ENCODE measurements around the gene OSBPL10. TPM values are rescaled to one million over a fixed set of nuclear protein-coding genes. Genes with fewer than 3 reads are reported as not detected.
"Not testable (repeated sequence)": the region's sequence is repeated elsewhere in the genome, so short reads cannot be mapped to it uniquely, and the experiment has no call there.

OSBPL10 gene
- polyA plus RNA-seq, 1 donor: 22.9 TPM

DNA sequence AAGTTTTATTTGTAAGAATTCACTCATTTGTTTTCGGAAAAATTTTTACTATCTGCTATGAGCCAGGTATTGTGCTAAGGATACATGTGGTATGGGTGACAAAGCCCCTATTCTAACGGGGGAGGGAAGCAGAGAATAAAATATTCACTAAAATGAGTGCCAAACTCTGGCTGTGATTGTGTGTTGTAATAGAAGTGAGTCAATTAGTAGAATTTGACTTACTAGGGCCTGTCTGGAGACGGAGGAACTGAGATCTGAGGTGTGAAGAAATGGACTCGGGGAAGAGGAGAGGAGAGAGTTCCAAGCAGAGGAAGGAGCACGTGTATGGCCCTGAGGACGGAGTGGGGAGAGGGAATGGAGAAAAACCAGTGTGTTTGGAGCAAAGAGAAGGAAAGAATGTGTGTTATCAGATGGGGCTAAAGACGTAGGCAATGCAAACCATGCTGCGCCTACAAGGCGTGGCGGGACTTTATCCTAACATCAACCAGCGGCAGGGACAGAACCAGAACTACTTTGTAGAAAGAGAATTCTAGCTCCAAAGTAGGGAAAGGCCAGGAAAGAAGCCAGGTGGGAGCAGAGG is 89.1 kb downstream of the OSBPL10 start:
- DNase-seq: no peak

DNA sequence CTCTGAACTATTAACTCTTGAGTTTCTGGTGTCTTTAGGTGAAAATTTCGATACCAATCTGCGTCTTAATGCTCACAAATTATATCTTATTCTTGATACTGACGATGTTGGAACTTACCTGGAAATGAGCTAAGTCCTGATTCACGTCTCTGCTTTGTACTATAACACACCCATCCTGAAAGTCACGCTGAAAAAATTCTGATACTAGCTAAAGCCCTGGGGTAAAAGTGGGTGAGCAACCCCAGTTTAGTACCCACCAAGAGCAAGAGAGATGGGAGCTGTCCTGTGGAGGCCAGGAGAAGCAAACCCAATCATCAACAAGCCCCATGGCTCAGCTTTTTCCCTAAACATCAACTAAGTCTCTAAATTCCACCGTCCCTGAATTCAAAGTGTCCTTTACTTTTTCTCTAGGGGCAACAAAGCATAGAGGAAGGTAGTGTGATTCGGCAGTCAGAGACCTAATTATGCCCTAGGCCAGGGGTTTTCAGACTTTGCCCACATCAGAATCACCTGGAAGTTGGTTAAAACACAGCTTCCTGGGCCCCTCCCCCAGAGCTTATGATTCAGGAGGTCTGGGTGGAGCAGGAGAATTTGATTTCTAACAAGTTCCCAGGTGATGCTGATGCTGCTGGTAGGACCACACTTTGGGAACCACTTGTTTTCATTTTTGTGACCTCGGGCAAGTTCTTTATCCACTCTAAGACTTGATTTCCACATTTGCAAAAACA is 90.2 kb downstream of the OSBPL10 start:
- DNase-seq: no peak

- no peak for DNase-seq
Observed at GRCh38 chr3:31890007-31890406, 91.1 kb downstream of the OSBPL10 start.

DNA sequence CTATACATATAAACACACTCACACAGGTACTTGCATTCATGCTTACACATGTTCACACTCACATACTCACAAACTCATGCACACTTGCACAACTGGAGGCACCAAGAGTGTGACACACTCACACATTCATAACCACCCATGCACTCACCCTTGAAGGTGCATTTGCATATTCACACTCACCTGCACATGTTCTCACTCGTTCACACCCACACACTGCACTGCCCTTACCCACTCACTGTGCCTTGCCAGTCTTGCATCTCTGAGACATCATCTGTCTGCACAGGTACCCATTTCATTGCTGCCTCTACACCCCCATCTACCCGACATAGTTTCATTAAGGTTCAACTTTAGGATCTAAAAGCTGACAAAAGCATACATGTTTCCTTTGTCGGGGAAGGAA is 95.8 kb downstream of the OSBPL10 start:
- no peak for DNase-seq

- DNase-seq: no peak
Observed at GRCh38 chr3:31884251-31884650, 96.8 kb downstream of the OSBPL10 start.

DNA sequence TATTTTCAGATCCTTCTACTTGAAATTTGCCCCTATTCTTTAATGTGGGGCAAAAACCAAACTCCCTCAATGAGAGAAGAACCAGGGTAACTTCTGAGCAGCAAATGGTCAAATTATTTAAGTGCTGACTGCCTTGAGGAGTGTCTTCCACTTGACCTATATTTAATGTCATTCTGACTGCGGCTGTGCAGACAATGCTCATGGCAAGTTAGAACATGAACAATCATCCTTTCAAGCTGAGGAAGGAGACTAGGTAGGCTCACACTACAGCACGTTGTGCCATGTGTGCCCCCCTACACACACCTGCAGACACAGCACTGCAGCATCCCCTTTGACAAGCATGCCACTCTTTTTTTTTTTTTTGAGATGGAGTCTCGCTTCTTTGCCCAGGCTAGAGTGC is 98.2 kb downstream of the OSBPL10 start:
- DNase-seq: no peak

- no peak for DNase-seq
Observed at GRCh38 chr3:31882431-31882830, 98.6 kb downstream of the OSBPL10 start.

GRCh38 chr3:31880482-31881078 is 100.5 kb downstream of the OSBPL10 start:
- DNase-seq: no peak

- DNase-seq: no peak
Observed at GRCh38 chr3:31880020-31880419, 101.0 kb downstream of the OSBPL10 start.

DNA sequence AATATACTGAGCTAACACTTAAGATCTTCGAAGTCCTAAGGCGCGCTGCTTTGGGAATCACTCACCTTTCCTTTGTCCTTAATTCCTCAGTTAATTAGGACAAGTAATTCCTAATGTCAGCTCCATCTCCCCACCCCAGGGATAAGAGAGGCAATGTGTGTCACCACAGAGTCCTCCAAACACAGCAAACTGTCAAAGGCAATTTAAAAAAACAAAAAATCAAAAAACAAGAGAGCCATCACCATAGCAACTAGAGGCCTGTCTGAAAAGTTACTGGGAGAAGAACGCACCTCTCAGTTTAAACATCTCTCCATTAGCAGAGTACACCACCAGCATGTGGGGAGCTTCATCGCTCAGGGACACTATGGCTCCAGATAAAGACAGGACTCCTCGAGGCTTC is 101.7 kb downstream of the OSBPL10 start:
- DNase-seq: no peak

DNA sequence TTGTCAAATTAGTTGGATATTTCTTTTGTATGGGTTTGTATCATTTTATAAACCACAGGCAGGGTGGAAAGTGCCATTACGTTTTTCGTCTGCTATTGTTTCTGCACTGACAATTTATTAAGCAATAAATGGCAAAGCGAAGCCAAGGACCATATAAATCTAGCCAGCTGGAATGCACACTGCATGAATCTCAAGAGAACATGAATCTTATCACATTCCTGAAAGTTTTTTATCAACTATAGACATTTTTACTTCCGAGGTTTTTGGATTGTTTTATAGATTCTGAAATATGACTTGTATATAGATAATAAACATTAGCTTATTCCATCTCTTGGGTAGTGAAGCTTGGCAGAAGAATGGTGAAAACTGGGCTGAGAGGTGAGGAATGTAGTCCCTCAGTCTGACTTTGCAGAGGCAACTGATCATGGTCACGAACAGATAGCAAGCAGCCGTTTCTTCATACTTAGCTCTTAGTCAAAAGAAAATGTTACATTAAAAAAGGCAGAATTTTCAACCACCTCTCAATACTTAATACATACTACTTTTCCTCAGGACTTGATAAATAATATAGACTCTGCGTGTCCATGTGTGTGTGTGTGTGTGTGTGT is 102.7 kb downstream of the OSBPL10 start:
- no peak for DNase-seq

- DNase-seq: no peak
Observed at GRCh38 chr3:31876331-31876730, 104.7 kb downstream of the OSBPL10 start.

- no peak for DNase-seq
Observed at GRCh38 chr3:31875437-31875836, 105.6 kb downstream of the OSBPL10 start.

GRCh38 chr3:31873254-31873820 is 107.7 kb downstream of the OSBPL10 start:
- DNase-seq: no peak

DNA sequence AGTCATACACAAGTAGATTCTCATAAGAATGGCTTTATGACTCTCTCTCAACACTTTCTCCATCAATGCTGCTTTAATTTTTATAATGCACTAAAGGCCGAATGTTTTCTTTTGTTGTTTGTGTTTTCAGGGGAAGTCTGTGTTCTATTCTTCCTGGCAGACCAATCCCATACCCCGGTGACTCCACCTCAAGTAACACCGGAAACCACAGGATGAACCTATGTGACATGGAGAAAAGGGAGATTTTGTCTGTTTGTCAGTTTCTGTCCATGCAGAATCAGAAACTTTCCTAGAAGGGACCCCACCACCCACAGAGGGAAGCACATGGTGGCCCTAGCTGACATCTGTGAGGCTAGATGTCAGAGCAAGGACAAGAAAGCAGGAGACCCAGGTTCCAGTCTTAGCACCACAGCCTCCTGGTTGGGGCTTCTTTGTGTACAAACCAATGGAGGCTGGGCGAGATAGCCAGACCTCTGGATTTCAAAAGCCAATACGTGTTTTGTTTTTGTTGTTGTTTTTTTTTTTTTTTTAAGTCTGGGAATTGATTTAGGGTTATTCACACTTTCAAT is 109.0 kb downstream of the OSBPL10 start:
- DNase-seq: no peak

DNA sequence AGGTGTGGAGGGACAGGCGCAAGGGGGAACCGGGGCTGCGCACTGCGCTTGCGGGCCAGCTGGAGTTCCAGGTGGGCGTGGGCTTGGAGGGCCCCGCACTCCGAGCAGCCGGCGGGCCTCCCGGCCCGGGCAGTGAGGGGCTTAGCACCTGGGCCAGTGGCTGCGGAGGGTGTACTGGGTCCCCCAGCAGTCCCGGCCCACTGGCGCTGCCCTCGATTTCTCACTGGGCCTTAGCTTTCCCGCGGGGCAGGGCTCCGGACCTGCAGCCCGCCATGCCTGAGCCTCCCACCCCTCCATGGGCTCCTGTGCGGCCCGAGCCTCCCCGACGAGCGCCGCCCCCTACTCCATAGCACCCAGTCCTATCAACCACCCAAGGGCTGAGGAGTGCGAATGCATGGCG is 111.0 kb downstream of the OSBPL10 start:
- DNase-seq: not testable (repeated sequence)

GRCh38 chr3:31868236-31868635 is 112.8 kb downstream of the OSBPL10 start:
- DNase-seq: no peak

DNA sequence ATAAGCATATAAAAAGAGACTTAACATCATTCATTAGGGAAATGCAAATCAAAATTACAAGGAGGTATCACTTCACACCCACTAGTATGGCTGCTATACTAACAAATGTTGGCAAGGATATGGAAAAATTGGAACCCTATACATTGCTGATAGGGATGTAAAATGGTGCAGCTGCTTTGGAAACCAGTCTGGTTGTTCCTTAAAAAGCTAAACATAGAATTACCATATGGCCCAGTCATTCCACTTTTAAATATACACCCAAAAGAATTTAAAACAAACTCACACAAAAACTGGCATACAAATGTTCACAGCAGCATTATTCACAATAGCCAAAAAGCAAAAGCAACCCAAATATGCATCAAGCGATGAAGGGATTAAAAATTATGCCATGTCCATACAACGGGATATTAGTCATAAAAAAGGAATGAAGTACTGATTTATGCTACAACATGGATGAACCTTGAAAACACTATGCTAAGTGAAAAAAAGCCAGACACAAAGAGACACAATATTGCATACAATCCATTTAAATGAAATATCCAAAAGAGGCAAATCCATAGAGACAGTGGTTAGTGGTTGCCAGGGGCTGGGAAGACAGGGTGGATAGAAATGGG is 118.3 kb downstream of the OSBPL10 start:
- no peak for DNase-seq

GRCh38 chr3:31861826-31862225 is 119.2 kb downstream of the OSBPL10 start:
- DNase-seq: no peak

DNA sequence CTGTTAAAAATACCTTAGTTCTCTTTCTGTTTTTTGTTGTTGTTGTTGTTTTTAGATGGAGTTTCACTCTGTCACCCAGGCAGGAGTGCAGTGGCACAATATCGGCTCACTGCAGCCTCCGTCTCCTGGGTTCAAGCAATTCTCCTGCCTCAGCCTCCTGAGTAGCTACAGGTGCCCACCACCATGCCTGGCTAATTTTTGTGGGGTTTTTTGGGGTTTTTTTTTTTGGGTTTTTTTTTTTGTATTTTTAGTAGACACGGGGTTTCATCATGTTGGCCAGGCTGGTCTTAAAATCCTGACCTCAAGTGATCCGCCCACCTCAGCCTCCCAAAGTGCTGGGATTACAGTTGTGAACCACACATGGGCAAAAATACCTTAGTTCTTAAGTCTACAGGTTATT is 120.4 kb downstream of the OSBPL10 start:
- not testable (repeated sequence) for DNase-seq

- DNase-seq: no peak
Observed at GRCh38 chr3:31859245-31859644, 121.8 kb downstream of the OSBPL10 start.

- no peak for DNase-seq
Observed at GRCh38 chr3:31858439-31858838, 122.6 kb downstream of the OSBPL10 start.
